SK-N-SH treated with all-trans-retinoic acid at 6 μM for 48 hours (cell line): ENCODE results near the gene OTUD1.

ENCODE experiments used
- RARB ChIP-seq: fragments of 250-450 bp; sonication (Bioruptor Pico); IDR thresholded peaks from 2 replicates; pipeline ENCODE4 v1.8.0; 2021; ENCODE audit warnings: mild to moderate bottlenecking, moderate library complexity
- TCF4 ChIP-seq: fragments of 250-450 bp; sonication (Bioruptor Pico); IDR thresholded peaks from 2 replicates; pipeline ENCODE4 v1.8.0; 2021; ENCODE audit warnings: mild to moderate bottlenecking, moderate library complexity, borderline replicate concordance
- TF ChIP-seq, protein P1 (sequence below): fragments of 250-450 bp; sonication (Bioruptor Pico); IDR thresholded peaks from 2 replicates; pipeline ENCODE4 v1.8.0; 2020; ENCODE audit warnings: mild to moderate bottlenecking, moderate library complexity, borderline replicate concordance

DNA sequence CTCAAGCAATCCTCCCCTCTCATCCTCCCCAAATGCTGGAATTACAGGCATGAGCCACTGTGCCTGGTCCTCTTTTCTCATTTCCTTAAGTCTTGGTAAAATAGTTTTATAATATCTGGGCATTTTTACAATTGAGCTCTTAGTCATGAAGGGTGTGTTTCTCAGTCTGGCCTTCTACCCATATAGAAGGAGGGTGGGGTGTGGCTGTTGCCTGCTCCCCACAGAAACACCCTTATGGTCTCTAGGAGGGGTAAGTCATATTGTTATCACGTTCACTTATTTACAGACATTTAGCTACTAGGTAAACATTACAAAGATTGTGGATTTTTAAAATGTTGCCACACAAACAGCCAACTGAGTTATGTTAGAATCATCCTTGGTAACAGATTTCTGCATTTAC is 6.7 kb upstream of the OTUD1 start:
- TF ChIP-seq, protein P1, sequence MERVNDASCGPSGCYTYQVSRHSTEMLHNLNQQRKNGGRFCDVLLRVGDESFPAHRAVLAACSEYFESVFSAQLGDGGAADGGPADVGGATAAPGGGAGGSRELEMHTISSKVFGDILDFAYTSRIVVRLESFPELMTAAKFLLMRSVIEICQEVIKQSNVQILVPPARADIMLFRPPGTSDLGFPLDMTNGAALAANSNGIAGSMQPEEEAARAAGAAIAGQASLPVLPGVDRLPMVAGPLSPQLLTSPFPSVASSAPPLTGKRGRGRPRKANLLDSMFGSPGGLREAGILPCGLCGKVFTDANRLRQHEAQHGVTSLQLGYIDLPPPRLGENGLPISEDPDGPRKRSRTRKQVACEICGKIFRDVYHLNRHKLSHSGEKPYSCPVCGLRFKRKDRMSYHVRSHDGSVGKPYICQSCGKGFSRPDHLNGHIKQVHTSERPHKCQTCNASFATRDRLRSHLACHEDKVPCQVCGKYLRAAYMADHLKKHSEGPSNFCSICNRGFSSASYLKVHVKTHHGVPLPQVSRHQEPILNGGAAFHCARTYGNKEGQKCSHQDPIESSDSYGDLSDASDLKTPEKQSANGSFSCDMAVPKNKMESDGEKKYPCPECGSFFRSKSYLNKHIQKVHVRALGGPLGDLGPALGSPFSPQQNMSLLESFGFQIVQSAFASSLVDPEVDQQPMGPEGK: no peak
- TF ChIP-seq TCF4 (CRISPR knock-in tag) (no peak), RARB (no peak)
